ENCODE measurements around the gene POPDC2. TPM values are rescaled to one million over a fixed set of nuclear protein-coding genes. Genes with fewer than 3 reads are reported as not detected.

The POPDC2 gene
- total and polyA plus RNA-seq, 9 donors: 0.83 to 5.0 (median 2.9) TPM

DNA sequence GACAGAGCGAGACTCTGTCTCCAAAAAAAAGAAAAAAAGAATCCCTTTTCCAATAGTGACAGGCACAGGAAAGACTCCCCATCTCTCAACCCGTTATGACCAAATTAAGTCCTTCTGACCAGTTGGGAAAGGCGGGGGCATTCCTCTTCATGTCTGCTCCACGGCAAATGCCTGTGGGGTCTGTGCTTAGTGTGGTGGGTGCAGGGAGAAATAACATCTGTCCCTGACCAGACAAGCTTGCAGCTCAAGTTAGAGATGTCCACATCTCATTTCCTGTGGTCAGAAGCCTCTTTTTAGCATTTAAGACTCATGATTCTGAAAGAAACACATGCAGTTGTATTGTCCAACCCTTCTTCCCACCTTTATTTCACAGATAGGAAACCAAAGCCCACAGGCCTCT is 46.5 kb downstream of the POPDC2 start:
- H3K9me3 ChIP-seq: no peaks in the 10 kb centered on the region
- intact Hi-C loops (cut with DNase I): no loop called here
- 90 to 96% (median 91%) methylated on average over 4 of the region's 4 CpGs for WGBS, 3 donors
- DNase-seq: no peak
- no peak overlapping the region for H3K4me3 ChIP-seq
- no peak overlapping the region for H3K27ac ChIP-seq
- TF ChIP-seq EP300 (IDR thresholded peaks at IDR 0.05) (no peak), POLR2A (IDR thresholded peaks at IDR 0.05) (no peak)
- TF ChIP-seq, protein P1, sequence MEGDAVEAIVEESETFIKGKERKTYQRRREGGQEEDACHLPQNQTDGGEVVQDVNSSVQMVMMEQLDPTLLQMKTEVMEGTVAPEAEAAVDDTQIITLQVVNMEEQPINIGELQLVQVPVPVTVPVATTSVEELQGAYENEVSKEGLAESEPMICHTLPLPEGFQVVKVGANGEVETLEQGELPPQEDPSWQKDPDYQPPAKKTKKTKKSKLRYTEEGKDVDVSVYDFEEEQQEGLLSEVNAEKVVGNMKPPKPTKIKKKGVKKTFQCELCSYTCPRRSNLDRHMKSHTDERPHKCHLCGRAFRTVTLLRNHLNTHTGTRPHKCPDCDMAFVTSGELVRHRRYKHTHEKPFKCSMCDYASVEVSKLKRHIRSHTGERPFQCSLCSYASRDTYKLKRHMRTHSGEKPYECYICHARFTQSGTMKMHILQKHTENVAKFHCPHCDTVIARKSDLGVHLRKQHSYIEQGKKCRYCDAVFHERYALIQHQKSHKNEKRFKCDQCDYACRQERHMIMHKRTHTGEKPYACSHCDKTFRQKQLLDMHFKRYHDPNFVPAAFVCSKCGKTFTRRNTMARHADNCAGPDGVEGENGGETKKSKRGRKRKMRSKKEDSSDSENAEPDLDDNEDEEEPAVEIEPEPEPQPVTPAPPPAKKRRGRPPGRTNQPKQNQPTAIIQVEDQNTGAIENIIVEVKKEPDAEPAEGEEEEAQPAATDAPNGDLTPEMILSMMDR (IDR thresholded peaks at IDR 0.05): no peak
- no peaks in the 10 kb centered on the region for H3K4me1 ChIP-seq (ENCODE audit: insufficient read depth)
- no peaks in the 10 kb centered on the region for H3K36me3 ChIP-seq
- H3K27me3 ChIP-seq: no peaks in the 10 kb centered on the region

- no peak for DNase-seq
- intact Hi-C loops (cut with DNase I): no loop called here
- TF ChIP-seq EP300 (IDR thresholded peaks at IDR 0.05) (no peak), POLR2A (IDR thresholded peaks at IDR 0.05) (no peak)
- TF ChIP-seq, protein P1 (IDR thresholded peaks at IDR 0.05): no peak
- H3K27me3 ChIP-seq: no peaks in the 10 kb centered on the region
- no peak overlapping the region for H3K4me3 ChIP-seq
- H3K9me3 ChIP-seq: no peaks in the 10 kb centered on the region
- H3K36me3 ChIP-seq: no peaks in the 10 kb centered on the region
- 90 to 100% (median 95%) methylated on average over 1 of the region's 1 CpG for WGBS, 3 donors
- no peaks in the 10 kb centered on the region for H3K4me1 ChIP-seq (ENCODE audit: insufficient read depth)
- no peak overlapping the region for H3K27ac ChIP-seq
Measured at GRCh38 chr3:119613201-119613600, 47.2 kb downstream of the POPDC2 start.

- no peak for DNase-seq
Measured at GRCh38 chr3:119611664-119612063, 48.7 kb downstream of the POPDC2 start.

GRCh38 chr3:119609301-119609700 is 51.1 kb downstream of the POPDC2 start:
- no peaks in the 10 kb centered on the region for H3K4me1 ChIP-seq (ENCODE audit: insufficient read depth)
- WGBS, 3 donors: 45 to 61% (median 53%) methylated on average over 6 of the region's 6 CpGs
- intact Hi-C loops (cut with DNase I): no loop called here
- no peak for DNase-seq
- TF ChIP-seq, protein P1 (IDR thresholded peaks at IDR 0.05): no peak
- TF ChIP-seq EP300 (IDR thresholded peaks at IDR 0.05) (no peak), POLR2A (IDR thresholded peaks at IDR 0.05) (no peak)
- no peak overlapping the region for H3K4me3 ChIP-seq
- no peak overlapping the region for H3K27ac ChIP-seq
- H3K9me3 ChIP-seq: no peaks in the 10 kb centered on the region
- no peaks in the 10 kb centered on the region for H3K27me3 ChIP-seq
- no peaks in the 10 kb centered on the region for H3K36me3 ChIP-seq

More at GRCh38 chr3:119611664-119612063, 48.7 kb downstream of the POPDC2 start:
- Histone ChIP-seq H3K27me3 (no peaks in the 10 kb centered on the region), H3K9me3 (no peaks in the 10 kb centered on the region), H3K36me3 (no peaks in the 10 kb centered on the region), H3K4me3 (no peak overlapping the region), H3K27ac (no peak overlapping the region), H3K4me1 (ENCODE audit: insufficient read depth) (no peaks in the 10 kb centered on the region)
- TF ChIP-seq EP300 (IDR thresholded peaks at IDR 0.05) (no peak), POLR2A (IDR thresholded peaks at IDR 0.05) (no peak)
- TF ChIP-seq, protein P1 (IDR thresholded peaks at IDR 0.05): no peak
- 100% methylated on average over 1 of the region's 1 CpG for WGBS, 3 donors
- intact Hi-C loops (cut with DNase I): no loop called here
